Muscle layer of duodenum (tissue), 2 donors: Measurements from ENCODE around the gene NUB1.
"Not testable (repeated sequence)": the region's sequence is repeated elsewhere in the genome, so short reads cannot be mapped to it uniquely, and the experiment has no call there.

Source experiments
- H3K27ac ChIP-seq: one replicate; pipeline ENCODE4 v1.7.0; 2013; ENCODE audit warnings: mild to moderate bottlenecking, low read length
- H3K27me3 ChIP-seq: one replicate; pipeline ENCODE4 v1.7.0; 2013; ENCODE audit warnings: low read depth, mild to moderate bottlenecking, control low read depth, low read length
- H3K36me3 ChIP-seq, 2 donors: one replicate each; pipeline ENCODE4 v1.7.0; 2013; ENCODE audit warnings: low read length in 2 of 2, control low read depth in 1 of 2, mild to moderate bottlenecking in 1 of 2; ENCODE audit not compliant: insufficient read depth in 2 of 2, control insufficient read depth in 1 of 2
- H3K4me1 ChIP-seq, 2 donors: one replicate each; pipeline ENCODE4 v1.7.0; 2013; ENCODE audit warnings: low read length in 2 of 2, mild to moderate bottlenecking in 2 of 2, control low read depth in 1 of 2, moderate library complexity in 1 of 2; ENCODE audit not compliant: insufficient read depth in 2 of 2, control insufficient read depth in 1 of 2
- H3K4me3 ChIP-seq, 2 donors: one replicate each; pipeline ENCODE4 v1.7.0; 2013; ENCODE audit warnings: low read length in 2 of 2, low read depth in 1 of 2, mild to moderate bottlenecking in 1 of 2
- H3K9me3 ChIP-seq, 2 donors: one replicate each; pipeline ENCODE4 v1.7.0; 2013; ENCODE audit warnings: low read length in 2 of 2, control low read depth in 1 of 2, mild to moderate bottlenecking in 1 of 2; ENCODE audit not compliant: control insufficient read depth in 1 of 2
- donor health status: healthy.

Gene NUB1

GRCh38 chr7:151341357-151342101 lies at the start of gene NUB1:
Gene NUB1 (plus strand): TSS chr7:151341812. CDS start chr7:151345350, 3,538 bp downstream.
- Histone ChIP-seq H3K9me3 (no peaks in the 10 kb centered on the region), H3K27me3 (no peaks in the 10 kb centered on the region), H3K4me3 (peak within 1 kb of the TSS; percentile 88 to 96), H3K27ac (peak within 1 kb of the TSS; percentile 91), H3K4me1 (peaks cover 0 to 13% of the 10 kb centered on the region in 2 donors), H3K36me3 (peaks cover 11 to 18% of the 10 kb centered on the region in 2 donors)

- no peaks in the 10 kb centered on the region for H3K36me3 ChIP-seq
- no peak overlapping the region for H3K4me3 ChIP-seq
- no peak overlapping the region for H3K27ac ChIP-seq
- H3K27me3 ChIP-seq, result no peaks in the 10 kb centered on the region
- H3K9me3 ChIP-seq, result no peaks in the 10 kb centered on the region
- H3K4me1 ChIP-seq, result no peaks in the 10 kb centered on the region
Observed at GRCh38 chr7:151292850-151293249, 48.8 kb upstream of the NUB1 start.

- no peak overlapping the region for H3K27ac ChIP-seq
- no peaks in the 10 kb centered on the region for H3K36me3 ChIP-seq
- no peaks in the 10 kb centered on the region for H3K9me3 ChIP-seq
- no peaks in the 10 kb centered on the region for H3K27me3 ChIP-seq
- no peaks in the 10 kb centered on the region for H3K4me1 ChIP-seq
- no peak overlapping the region for H3K4me3 ChIP-seq
Observed at GRCh38 chr7:151296202-151296992, 45.2 kb upstream of the NUB1 start.

GRCh38 chr7:151298765-151299164 lies 42.8 kb upstream of the NUB1 start:
- Histone ChIP-seq H3K27me3 (no peaks in the 10 kb centered on the region), H3K4me1 (peaks cover 0 to 9% of the 10 kb centered on the region in 2 donors)

GRCh38 chr7:151299530-151299929 lies 42.1 kb upstream of the NUB1 start:
- no peaks in the 10 kb centered on the region for H3K36me3 ChIP-seq
- H3K4me1 ChIP-seq, result peaks cover 0 to 10% of the 10 kb centered on the region in 2 donors
- no peaks in the 10 kb centered on the region for H3K27me3 ChIP-seq
- H3K4me3 ChIP-seq, result no peak overlapping the region
- no peaks in the 10 kb centered on the region for H3K9me3 ChIP-seq
- H3K27ac ChIP-seq, result no peak overlapping the region

More at GRCh38 chr7:151298765-151299164, 42.8 kb upstream of the NUB1 start:
- H3K4me3 ChIP-seq, result no peak overlapping the region
- no peaks in the 10 kb centered on the region for H3K9me3 ChIP-seq
- H3K36me3 ChIP-seq, result no peaks in the 10 kb centered on the region
- H3K27ac ChIP-seq, result no peak overlapping the region

- Histone ChIP-seq H3K36me3 (no peaks in the 10 kb centered on the region), H3K27ac (no peak overlapping the region), H3K9me3 (no peaks in the 10 kb centered on the region), H3K27me3 (no peaks in the 10 kb centered on the region), H3K4me3 (no peak overlapping the region), H3K4me1 (peaks cover 0 to 10% of the 10 kb centered on the region in 2 donors)
Observed at GRCh38 chr7:151299940-151300645, 41.5 kb upstream of the NUB1 start.

- no peak overlapping the region for H3K27ac ChIP-seq
- H3K9me3 ChIP-seq, result no peaks in the 10 kb centered on the region
- no peak overlapping the region for H3K4me3 ChIP-seq
- H3K36me3 ChIP-seq, result no peaks in the 10 kb centered on the region
- no peaks in the 10 kb centered on the region for H3K27me3 ChIP-seq
- peaks cover 0 to 10% of the 10 kb centered on the region in 2 donors for H3K4me1 ChIP-seq
Observed at GRCh38 chr7:151301471-151302462, 39.8 kb upstream of the NUB1 start.

GRCh38 chr7:151304251-151304650 lies 37.4 kb upstream of the NUB1 start:
- H3K9me3 ChIP-seq, H3K36me3 ChIP-seq, H3K4me1 ChIP-seq, H3K4me3 ChIP-seq, H3K27me3 ChIP-seq, H3K27ac ChIP-seq: not testable (repeated sequence)

- H3K36me3 ChIP-seq, result no peaks in the 10 kb centered on the region
- H3K4me1 ChIP-seq, result peaks cover 0 to 10% of the 10 kb centered on the region in 2 donors
- H3K4me3 ChIP-seq, result no peak overlapping the region
- no peak overlapping the region for H3K27ac ChIP-seq
- H3K27me3 ChIP-seq, result no peaks in the 10 kb centered on the region
- no peaks in the 10 kb centered on the region for H3K9me3 ChIP-seq
Observed at GRCh38 chr7:151304856-151305255, 36.8 kb upstream of the NUB1 start.

GRCh38 chr7:151306374-151306773 lies 35.2 kb upstream of the NUB1 start:
- Histone ChIP-seq H3K36me3 (no peaks in the 10 kb centered on the region), H3K4me1 (peaks cover 0 to 10% of the 10 kb centered on the region in 2 donors), H3K27ac (no peak overlapping the region), H3K9me3 (peaks cover 0 to 3% of the 10 kb centered on the region in 2 donors), H3K4me3 (no peak overlapping the region), H3K27me3 (no peaks in the 10 kb centered on the region)
